K562 (cell line): ENCODE data around the gene ELMO3. TPM values are rescaled to one million over a fixed set of nuclear protein-coding genes. Genes with fewer than 3 reads are reported as not detected.

Experiments
- DIDO1 ChIP-seq: fragments of 450-650 bp; IDR thresholded peaks from 2 replicates; pipeline ENCODE4 v1.6.1; 2016; ENCODE audit warnings: low read depth, missing biosample characterization, missing genetic modification characterization
- HMG20A ChIP-seq: fragments of 450-650 bp; formaldehyde crosslinking; conservative IDR thresholded peaks from 2 replicates; pipeline ENCODE4 v1.4.0; 2020; ENCODE audit warnings: mild to moderate bottlenecking, mixed read lengths
- KAT7 ChIP-seq: sonication (generic); formaldehyde crosslinking; IDR thresholded peaks from 2 replicates; pipeline ENCODE4 v1.8.0; 2022; ENCODE audit warnings: missing genetic modification reagents, mild to moderate bottlenecking, borderline replicate concordance
- KLF1 ChIP-seq: fragments of 450-650 bp; IDR thresholded peaks from 2 replicates; pipeline ENCODE4 v1.6.1; 2016; ENCODE audit warnings: missing genetic modification characterization, missing compliant biosample characterization
- LARP7 ChIP-seq: fragments of 450-650 bp; IDR thresholded peaks from 2 replicates; pipeline ENCODE4 v1.6.1; 2016
- MEF2A ChIP-seq: IDR thresholded peaks from 2 replicates; pipeline ENCODE4 v1.6.1; 2011; ENCODE audit warnings: low read depth, mild to moderate bottlenecking, low read length, moderate library complexity; ENCODE audit not compliant: control insufficient read depth
- PHF21A ChIP-seq: fragments of 450-650 bp; IDR thresholded peaks from 2 replicates; pipeline ENCODE4 v1.6.1; 2017; ENCODE audit warnings: low read depth, borderline replicate concordance
- PHF8 ChIP-seq: fragments of 200-600 bp; sonication (generic); IDR thresholded peaks from 2 replicates; pipeline ENCODE4 v1.6.1; 2012; ENCODE audit warnings: mixed run types, mild to moderate bottlenecking, inconsistent platforms, low read length, moderate library complexity, borderline replicate concordance
- POLR2A ChIP-seq: fragments of 450-650 bp; conservative IDR thresholded peaks from 2 replicates; pipeline ENCODE4 v1.6.1; 2016
- RAD51 ChIP-seq: fragments of 450-650 bp; IDR thresholded peaks from 2 replicates; pipeline ENCODE4 v1.7.1; 2016; ENCODE audit warnings: low read depth, mild to moderate bottlenecking, borderline replicate concordance
- TCF7L2 ChIP-seq: fragments of 150-350 bp; IDR thresholded peaks from 2 replicates; pipeline ENCODE4 v1.6.1; 2016; ENCODE audit warnings: low read depth, mild to moderate bottlenecking, low read length, moderate library complexity
- XRCC5 ChIP-seq: fragments of 200-400 bp; formaldehyde crosslinking; IDR thresholded peaks from 2 replicates; pipeline ENCODE4 v1.6.1; 2017; ENCODE audit warnings: low read depth, mild to moderate bottlenecking, low read length
- YY1 ChIP-seq, 3 experiments: IDR thresholded peaks; 2 replicates each; pipeline ENCODE4 v1.6.1; 2011; ENCODE audit warnings: low read length in 2 of 3, mild to moderate bottlenecking in 2 of 3, moderate library complexity in 2 of 3, borderline replicate concordance in 1 of 3, control low read depth in 1 of 3, low read depth in 1 of 3; ENCODE audit not compliant: insufficient read depth in 3 of 3, insufficient replicate concordance in 2 of 3, control insufficient read depth in 1 of 3, insufficient read length in 1 of 3; ENCODE audit errors: extremely low read depth in 1 of 3
- ZBTB1 ChIP-seq: sonication (generic); formaldehyde crosslinking; IDR thresholded peaks from 2 replicates; pipeline ENCODE4 v1.8.1; 2023; ENCODE audit warnings: missing genetic modification reagents, low read depth, mild to moderate bottlenecking, borderline replicate concordance
- ZNF217 ChIP-seq: sonication (generic); formaldehyde crosslinking; IDR thresholded peaks from 2 replicates; pipeline ENCODE4 v1.8.0; 2022; ENCODE audit warnings: mild to moderate bottlenecking, missing genetic modification reagents
- ZNF445 ChIP-seq: fragments of 250-450 bp; sonication (Bioruptor Pico); IDR thresholded peaks from 2 replicates; pipeline ENCODE4 v1.4.0; 2020; ENCODE audit warnings: low read depth, mild to moderate bottlenecking, moderate library complexity
- polyA plus RNA-seq, 8 experiments: library from polyadenylated mRNA; depleted of rRNA in 4 of 8; stranded (reverse) in 5 of 8; unstranded in 3 of 8; fragments of >200 nt; fragmentation: Nextera tagmentation in 2 of 8; fragmentation: Illumina TruSeq in 1 of 8; extraction: Ambion mirVana in 2 of 8; extraction: Trizol in 1 of 8; gene quantifications; 2 replicates each; pipeline versions ENCODE4 v1.2.1 to v1.2.3, GENCODE V29; 2011 to 2014; ENCODE audit warnings: inconsistent platforms in 1 of 8, missing spikeins in 1 of 8
- total RNA-seq, 7 experiments: library from RNA; depleted of rRNA in 6 of 7; stranded (reverse); fragments of >200 nt in 6 of 7; fragmentation: Illumina TruSeq in 2 of 7; extraction: Trizol in 2 of 7; gene quantifications; 2 replicates each; pipeline versions ENCODE4 v1.2.1 to v1.2.3, GENCODE V29; 2011 to 2021; ENCODE audit warnings: low replicate concordance in 1 of 7
- TF ChIP-seq, protein P1 (sequence below): sonication (generic); formaldehyde crosslinking; IDR thresholded peaks from 2 replicates; pipeline ENCODE4 v1.9.0; 2022; ENCODE audit warnings: mild to moderate bottlenecking, missing genetic modification reagents
- TF ChIP-seq, protein P2 (sequence below): fragments of 250-450 bp; sonication (Bioruptor Pico); IDR thresholded peaks from 2 replicates; pipeline ENCODE4 v1.5.0; 2021
- TF ChIP-seq, protein P3 (sequence below): fragments of 450-650 bp; IDR thresholded peaks from 2 replicates; pipeline ENCODE4 v1.6.1; 2016; ENCODE audit warnings: low read depth

ELMO3 gene
- total and polyA plus RNA-seq, 9 of the 15 experiments (the other 6 are each of a cell fraction or from before 2014, with no cell fraction given), result 0.04 to 5.1 (median 1.5) TPM

DNA sequence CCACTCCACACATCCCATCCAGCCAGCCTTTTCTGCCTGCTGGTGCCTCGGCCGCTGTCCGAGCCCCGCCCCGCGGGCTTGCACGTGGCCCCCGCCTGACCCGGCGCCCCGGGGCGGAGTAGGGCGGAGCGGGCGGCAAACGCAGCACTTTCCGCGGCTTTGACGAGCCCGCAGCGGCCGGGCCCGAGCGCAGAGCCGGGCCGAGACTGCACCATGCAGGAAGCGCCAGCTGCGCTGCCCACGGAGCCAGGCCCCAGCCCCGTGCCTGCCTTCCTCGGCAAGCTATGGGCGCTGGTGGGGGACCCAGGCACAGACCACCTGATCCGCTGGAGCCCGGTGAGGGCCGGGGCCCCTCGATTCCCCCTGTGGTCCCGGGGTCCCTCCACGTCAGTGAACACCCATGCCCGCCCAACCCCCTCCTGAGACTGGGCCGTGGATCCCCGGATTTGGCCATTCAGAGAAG, 34.3 kb upstream of the ELMO3 start, which contains the start of gene HSF4 (continued):
- TF ChIP-seq, protein P1, sequence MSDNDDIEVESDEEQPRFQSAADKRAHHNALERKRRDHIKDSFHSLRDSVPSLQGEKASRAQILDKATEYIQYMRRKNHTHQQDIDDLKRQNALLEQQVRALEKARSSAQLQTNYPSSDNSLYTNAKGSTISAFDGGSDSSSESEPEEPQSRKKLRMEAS (CRISPR knock-in tag), result peak; percentile 86
- TF ChIP-seq KAT7 (CRISPR knock-in tag) (peak; percentile 82; the same call in 1 of the 2 replicates), XRCC5 (no peak), POLR2A (peak; percentile 62), RAD51 (no peak), TCF7L2 (no peak), ZNF217 (CRISPR knock-in tag) (no peak), LARP7 (no peak), MEF2A (no peak), ZBTB1 (CRISPR knock-in tag) (peak; percentile 78), YY1 (IDR thresholded peaks at IDR 0.05; ENCODE audit: borderline replicate concordance in 1 of 3, control insufficient read depth in 1 of 3, extremely low read depth in 1 of 3, insufficient read depth in 3 of 3, insufficient read length in 1 of 3, insufficient replicate concordance in 2 of 3, low read depth in 1 of 3, low read length in 2 of 3) (peak in 1 of 3 experiments; percentile 40), DIDO1 (tag) (no peak), PHF21A (no peak), KLF1 (peak; percentile 40; the same call in 1 of the 2 replicates), PHF8 (peak; percentile 70; the same call in 1 of the 2 replicates), ZNF445 (CRISPR knock-in tag) (no peak), HMG20A (CRISPR knock-in tag) (no peak)
- TF ChIP-seq, protein P2, sequence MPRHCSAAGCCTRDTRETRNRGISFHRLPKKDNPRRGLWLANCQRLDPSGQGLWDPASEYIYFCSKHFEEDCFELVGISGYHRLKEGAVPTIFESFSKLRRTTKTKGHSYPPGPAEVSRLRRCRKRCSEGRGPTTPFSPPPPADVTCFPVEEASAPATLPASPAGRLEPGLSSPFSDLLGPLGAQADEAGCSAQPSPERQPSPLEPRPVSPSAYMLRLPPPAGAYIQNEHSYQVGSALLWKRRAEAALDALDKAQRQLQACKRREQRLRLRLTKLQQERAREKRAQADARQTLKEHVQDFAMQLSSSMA, result no peak
- TF ChIP-seq, protein P3, sequence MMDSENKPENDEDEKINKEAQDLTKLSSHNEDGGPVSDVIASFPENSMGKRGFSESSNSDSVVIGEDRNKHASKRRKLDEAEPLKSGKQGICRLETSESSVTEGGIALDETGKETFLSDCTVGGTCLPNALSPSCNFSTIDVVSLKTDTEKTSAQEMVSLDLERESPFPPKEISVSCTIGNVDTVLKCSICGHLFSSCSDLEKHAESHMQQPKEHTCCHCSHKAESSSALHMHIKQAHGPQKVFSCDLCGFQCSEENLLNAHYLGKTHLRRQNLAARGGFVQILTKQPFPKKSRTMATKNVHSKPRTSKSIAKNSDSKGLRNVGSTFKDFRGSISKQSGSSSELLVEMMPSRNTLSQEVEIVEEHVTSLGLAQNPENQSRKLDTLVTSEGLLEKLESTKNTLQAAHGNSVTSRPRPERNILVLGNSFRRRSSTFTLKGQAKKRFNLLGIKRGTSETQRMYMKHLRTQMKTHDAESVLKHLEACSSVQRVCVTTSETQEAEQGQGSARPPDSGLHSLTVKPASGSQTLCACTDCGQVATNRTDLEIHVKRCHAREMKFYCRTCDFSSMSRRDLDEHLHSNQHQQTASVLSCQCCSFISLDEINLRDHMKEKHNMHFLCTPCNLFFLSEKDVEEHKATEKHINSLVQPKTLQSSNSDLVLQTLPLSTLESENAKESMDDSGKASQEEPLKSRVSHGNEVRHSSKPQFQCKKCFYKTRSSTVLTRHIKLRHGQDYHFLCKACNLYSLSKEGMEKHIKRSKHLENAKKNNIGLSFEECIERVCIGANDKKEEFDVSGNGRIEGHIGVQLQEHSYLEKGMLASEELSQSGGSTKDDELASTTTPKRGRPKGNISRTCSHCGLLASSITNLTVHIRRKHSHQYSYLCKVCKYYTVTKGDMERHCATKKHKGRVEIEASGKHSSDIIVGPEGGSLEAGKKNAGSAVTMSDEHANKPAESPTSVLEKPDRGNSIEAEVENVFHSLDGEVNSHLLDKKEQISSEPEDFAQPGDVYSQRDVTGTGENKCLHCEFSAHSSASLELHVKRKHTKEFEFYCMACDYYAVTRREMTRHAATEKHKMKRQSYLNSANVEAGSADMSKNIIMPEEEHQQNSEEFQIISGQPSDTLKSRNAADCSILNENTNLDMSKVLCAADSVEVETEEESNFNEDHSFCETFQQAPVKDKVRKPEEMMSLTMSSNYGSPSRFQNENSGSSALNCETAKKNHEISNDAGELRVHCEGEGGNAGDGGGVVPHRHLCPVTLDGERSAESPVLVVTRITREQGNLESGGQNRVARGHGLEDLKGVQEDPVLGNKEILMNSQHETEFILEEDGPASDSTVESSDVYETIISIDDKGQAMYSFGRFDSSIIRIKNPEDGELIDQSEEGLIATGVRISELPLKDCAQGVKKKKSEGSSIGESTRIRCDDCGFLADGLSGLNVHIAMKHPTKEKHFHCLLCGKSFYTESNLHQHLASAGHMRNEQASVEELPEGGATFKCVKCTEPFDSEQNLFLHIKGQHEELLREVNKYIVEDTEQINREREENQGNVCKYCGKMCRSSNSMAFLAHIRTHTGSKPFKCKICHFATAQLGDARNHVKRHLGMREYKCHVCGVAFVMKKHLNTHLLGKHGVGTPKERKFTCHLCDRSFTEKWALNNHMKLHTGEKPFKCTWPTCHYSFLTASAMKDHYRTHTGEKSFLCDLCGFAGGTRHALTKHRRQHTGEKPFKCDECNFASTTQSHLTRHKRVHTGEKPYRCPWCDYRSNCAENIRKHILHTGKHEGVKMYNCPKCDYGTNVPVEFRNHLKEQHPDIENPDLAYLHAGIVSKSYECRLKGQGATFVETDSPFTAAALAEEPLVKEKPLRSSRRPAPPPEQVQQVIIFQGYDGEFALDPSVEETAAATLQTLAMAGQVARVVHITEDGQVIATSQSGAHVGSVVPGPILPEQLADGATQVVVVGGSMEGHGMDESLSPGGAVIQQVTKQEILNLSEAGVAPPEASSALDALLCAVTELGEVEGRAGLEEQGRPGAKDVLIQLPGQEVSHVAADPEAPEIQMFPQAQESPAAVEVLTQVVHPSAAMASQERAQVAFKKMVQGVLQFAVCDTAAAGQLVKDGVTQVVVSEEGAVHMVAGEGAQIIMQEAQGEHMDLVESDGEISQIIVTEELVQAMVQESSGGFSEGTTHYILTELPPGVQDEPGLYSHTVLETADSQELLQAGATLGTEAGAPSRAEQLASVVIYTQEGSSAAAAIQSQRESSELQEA, result no peak
